ENCODE measurements around the gene TUBA1B.
A peak's percentile ranks its signal among the peaks of the same experiment; 100 is the strongest.

Gene TUBA1B

GRCh38 chr12:49100380-49100779, 30.8 kb downstream of the TUBA1B start:
- Histone ChIP-seq H3K27ac (ENCODE audit: low read length, poor library complexity, severe bottlenecking) (no peak overlapping the region), H3K27me3 (ENCODE audit: control insufficient read depth in 1 of 2, insufficient read depth in 1 of 2, low read length in 2 of 2) (peaks cover 4 to 5% of the 10 kb centered on the region in 2 experiments), H3K4me1 (ENCODE audit: control insufficient read depth, insufficient read depth, low read depth, low read length) (no peaks in the 10 kb centered on the region), H4K91ac (ENCODE audit: low read length) (no peak overlapping the region), H2BK120ac (ENCODE audit: low read depth, low read length) (no peak overlapping the region), H3K36me3 (ENCODE audit: control insufficient read depth in 1 of 2, insufficient read depth in 2 of 2, low read depth in 1 of 2, low read length in 2 of 2) (peaks cover 66 to 88% of the 10 kb centered on the region in 2 experiments), H3K14ac (ENCODE audit: low read length in 2 of 2) (no peak overlapping the region), H3K4ac (ENCODE audit: low read depth in 1 of 2, low read length in 2 of 2) (no peak overlapping the region), H4K8ac (ENCODE audit: low read length) (no peak overlapping the region), H2AK5ac (ENCODE audit: low read length, severe bottlenecking) (no peak overlapping the region), H3K9ac (ENCODE audit: low read length) (no peak overlapping the region), H3K79me1 (replicated peaks; ENCODE audit: low read length, poor library complexity, severe bottlenecking) (peaks cover 31% of the 10 kb centered on the region), H2BK15ac (ENCODE audit: low read depth, poor library complexity, severe bottlenecking) (no peak overlapping the region), H2BK12ac (ENCODE audit: low read length in 2 of 2) (no peak overlapping the region), H2BK5ac (ENCODE audit: low read depth, low read length, poor library complexity, severe bottlenecking) (no peak overlapping the region), H3K23ac (ENCODE audit: low read length in 2 of 2) (no peak overlapping the region), H3K9me3 (ENCODE audit: control insufficient read depth, low read length) (no peaks in the 10 kb centered on the region), H3K18ac (ENCODE audit: low read depth in 1 of 2, low read length in 2 of 2) (no peak overlapping the region), H2AFZ (ENCODE audit: low read depth, low read length) (no peak overlapping the region), H3K4me3 (ENCODE audit: insufficient read depth in 1 of 2, low read depth in 1 of 2, low read length in 2 of 2) (no peak overlapping the region), H3K4me2 (ENCODE audit: low read length, poor library complexity, severe bottlenecking) (no peak overlapping the region)
- DNase-seq: no peak
- 98% methylated on average over 5 of the region's 6 CpGs for WGBS

DNA sequence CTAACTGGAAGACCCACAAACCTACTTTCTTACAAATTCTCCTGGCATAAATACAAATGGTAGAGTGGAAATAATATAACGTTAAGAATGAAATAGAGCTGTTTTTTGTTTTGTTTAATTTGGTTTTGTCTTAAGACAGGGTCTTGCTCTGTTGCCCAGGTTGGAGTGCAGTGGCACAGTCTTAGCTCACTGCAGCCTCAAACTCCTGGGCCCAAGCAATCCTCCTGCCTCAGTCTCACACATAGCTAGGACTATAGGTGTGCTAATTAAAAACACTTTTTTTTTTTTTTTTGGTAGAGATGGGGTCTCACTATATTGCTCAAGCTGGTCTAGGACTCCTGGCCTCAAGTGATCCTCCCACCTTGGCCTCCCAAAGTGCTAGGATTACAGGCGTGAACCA, 32.5 kb downstream of the TUBA1B start:
- no peak overlapping the region for H3K14ac ChIP-seq (ENCODE audit: low read length in 2 of 2)

GRCh38 chr12:49098035-49098451, 33.2 kb downstream of the TUBA1B start:
- no peak overlapping the region for H2AK5ac ChIP-seq (ENCODE audit: low read length, severe bottlenecking)
- H2BK15ac ChIP-seq (ENCODE audit: low read depth, poor library complexity, severe bottlenecking): no peak overlapping the region
- H3K79me1 ChIP-seq (replicated peaks; ENCODE audit: low read length, poor library complexity, severe bottlenecking): peaks cover 12% of the 10 kb centered on the region
- peaks cover 13% of the 10 kb centered on the region for H3K4me1 ChIP-seq (ENCODE audit: control insufficient read depth, insufficient read depth, low read depth, low read length)
- peaks cover 27 to 29% of the 10 kb centered on the region in 2 experiments for H3K27me3 ChIP-seq (ENCODE audit: control insufficient read depth in 1 of 2, insufficient read depth in 1 of 2, low read length in 2 of 2)
- no peaks in the 10 kb centered on the region for H3K9me3 ChIP-seq (ENCODE audit: control insufficient read depth, low read length)
- H2BK120ac ChIP-seq (ENCODE audit: low read depth, low read length): no peak overlapping the region
- no peak overlapping the region for H2BK12ac ChIP-seq (ENCODE audit: low read length in 2 of 2)
- no peak overlapping the region for H3K14ac ChIP-seq (ENCODE audit: low read length in 2 of 2)
- peaks cover 45 to 65% of the 10 kb centered on the region in 2 experiments for H3K36me3 ChIP-seq (ENCODE audit: control insufficient read depth in 1 of 2, insufficient read depth in 2 of 2, low read depth in 1 of 2, low read length in 2 of 2)
- no peak overlapping the region for H4K8ac ChIP-seq (ENCODE audit: low read length)
- H3K4me3 ChIP-seq (ENCODE audit: insufficient read depth in 1 of 2, low read depth in 1 of 2, low read length in 2 of 2): no peak overlapping the region
- H3K27ac ChIP-seq (ENCODE audit: low read length, poor library complexity, severe bottlenecking): no peak overlapping the region
- H2AFZ ChIP-seq (ENCODE audit: low read depth, low read length): no peak overlapping the region
- peak; percentile 55 for DNase-seq
- no peak overlapping the region for H3K18ac ChIP-seq (ENCODE audit: low read depth in 1 of 2, low read length in 2 of 2)
- no peak overlapping the region for H2BK5ac ChIP-seq (ENCODE audit: low read depth, low read length, poor library complexity, severe bottlenecking)
- no peak overlapping the region for H3K4me2 ChIP-seq (ENCODE audit: low read length, poor library complexity, severe bottlenecking)
- H3K4ac ChIP-seq (ENCODE audit: low read depth in 1 of 2, low read length in 2 of 2): no peak overlapping the region
- no peak overlapping the region for H3K9ac ChIP-seq (ENCODE audit: low read length)
- H3K23ac ChIP-seq (ENCODE audit: low read length in 2 of 2): no peak overlapping the region
- no peak overlapping the region for H4K91ac ChIP-seq (ENCODE audit: low read length)
- 60% methylated on average over 4 of the region's 4 CpGs for WGBS

More for the DNA sequence above, 32.5 kb downstream of the TUBA1B start:
- 100% methylated on average over 2 of the region's 2 CpGs for WGBS
- H3K23ac ChIP-seq (ENCODE audit: low read length in 2 of 2): no peak overlapping the region
- H3K36me3 ChIP-seq (ENCODE audit: control insufficient read depth in 1 of 2, insufficient read depth in 2 of 2, low read depth in 1 of 2, low read length in 2 of 2): peaks cover 50 to 71% of the 10 kb centered on the region in 2 experiments
- H3K27me3 ChIP-seq (ENCODE audit: control insufficient read depth in 1 of 2, insufficient read depth in 1 of 2, low read length in 2 of 2): peaks cover 21 to 22% of the 10 kb centered on the region in 2 experiments
- H2AK5ac ChIP-seq (ENCODE audit: low read length, severe bottlenecking): no peak overlapping the region
- no peak for DNase-seq
- no peak overlapping the region for H4K8ac ChIP-seq (ENCODE audit: low read length)
- H2AFZ ChIP-seq (ENCODE audit: low read depth, low read length): no peak overlapping the region
- no peak overlapping the region for H3K18ac ChIP-seq (ENCODE audit: low read depth in 1 of 2, low read length in 2 of 2)
- peaks cover 17% of the 10 kb centered on the region for H3K79me1 ChIP-seq (replicated peaks; ENCODE audit: low read length, poor library complexity, severe bottlenecking)
- H3K9me3 ChIP-seq (ENCODE audit: control insufficient read depth, low read length): no peaks in the 10 kb centered on the region
- H3K4me1 ChIP-seq (ENCODE audit: control insufficient read depth, insufficient read depth, low read depth, low read length): peaks cover 11% of the 10 kb centered on the region
- no peak overlapping the region for H3K9ac ChIP-seq (ENCODE audit: low read length)
- no peak overlapping the region for H3K27ac ChIP-seq (ENCODE audit: low read length, poor library complexity, severe bottlenecking)
- H3K4me3 ChIP-seq (ENCODE audit: insufficient read depth in 1 of 2, low read depth in 1 of 2, low read length in 2 of 2): no peak overlapping the region
- no peak overlapping the region for H2BK12ac ChIP-seq (ENCODE audit: low read length in 2 of 2)
- no peak overlapping the region for H3K4me2 ChIP-seq (ENCODE audit: low read length, poor library complexity, severe bottlenecking)
- H3K4ac ChIP-seq (ENCODE audit: low read depth in 1 of 2, low read length in 2 of 2): no peak overlapping the region
- no peak overlapping the region for H4K91ac ChIP-seq (ENCODE audit: low read length)
- H2BK120ac ChIP-seq (ENCODE audit: low read depth, low read length): no peak overlapping the region
- no peak overlapping the region for H2BK5ac ChIP-seq (ENCODE audit: low read depth, low read length, poor library complexity, severe bottlenecking)
- no peak overlapping the region for H2BK15ac ChIP-seq (ENCODE audit: low read depth, poor library complexity, severe bottlenecking)

DNA sequence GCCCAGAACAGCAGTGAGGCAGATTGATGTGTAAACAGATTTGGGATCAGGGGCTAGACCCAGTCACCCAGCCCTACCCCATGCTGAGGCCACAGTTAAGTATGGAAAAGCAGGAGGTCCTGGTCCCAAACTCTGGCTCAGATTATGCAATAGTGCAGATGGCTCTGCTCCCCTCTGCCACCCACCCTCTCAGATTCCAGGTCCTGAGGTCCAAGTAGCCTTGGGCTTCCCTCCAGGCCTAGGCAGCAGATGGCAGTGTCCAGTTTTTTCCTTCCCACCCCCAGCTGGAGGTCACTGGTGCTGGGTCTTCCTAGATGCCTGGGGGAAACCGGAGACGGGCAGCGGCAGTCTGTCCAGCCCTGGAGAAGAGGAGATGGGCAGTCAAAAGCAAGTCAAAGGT, 33.8 kb downstream of the TUBA1B start:
- Histone ChIP-seq H3K36me3 (ENCODE audit: control insufficient read depth in 1 of 2, insufficient read depth in 2 of 2, low read depth in 1 of 2, low read length in 2 of 2) (peaks cover 39 to 58% of the 10 kb centered on the region in 2 experiments), H2AFZ (ENCODE audit: low read depth, low read length) (no peak overlapping the region), H3K9me3 (ENCODE audit: control insufficient read depth, low read length) (no peaks in the 10 kb centered on the region), H3K18ac (ENCODE audit: low read depth in 1 of 2, low read length in 2 of 2) (no peak overlapping the region), H3K4me2 (ENCODE audit: low read length, poor library complexity, severe bottlenecking) (no peak overlapping the region), H3K79me1 (replicated peaks; ENCODE audit: low read length, poor library complexity, severe bottlenecking) (peaks cover 5% of the 10 kb centered on the region), H4K91ac (ENCODE audit: low read length) (no peak overlapping the region), H3K4ac (ENCODE audit: low read depth in 1 of 2, low read length in 2 of 2) (no peak overlapping the region), H2BK120ac (ENCODE audit: low read depth, low read length) (no peak overlapping the region), H3K4me3 (ENCODE audit: insufficient read depth in 1 of 2, low read depth in 1 of 2, low read length in 2 of 2) (no peak overlapping the region), H3K23ac (ENCODE audit: low read length in 2 of 2) (no peak overlapping the region), H2BK5ac (ENCODE audit: low read depth, low read length, poor library complexity, severe bottlenecking) (no peak overlapping the region), H3K27ac (ENCODE audit: low read length, poor library complexity, severe bottlenecking) (no peak overlapping the region), H3K4me1 (ENCODE audit: control insufficient read depth, insufficient read depth, low read depth, low read length) (peaks cover 16% of the 10 kb centered on the region), H3K9ac (ENCODE audit: low read length) (no peak overlapping the region), H4K8ac (ENCODE audit: low read length) (no peak overlapping the region), H3K14ac (ENCODE audit: low read length in 2 of 2) (no peak overlapping the region), H2BK12ac (ENCODE audit: low read length in 2 of 2) (no peak overlapping the region), H2AK5ac (ENCODE audit: low read length, severe bottlenecking) (no peak overlapping the region), H3K27me3 (ENCODE audit: control insufficient read depth in 1 of 2, insufficient read depth in 1 of 2, low read length in 2 of 2) (peaks cover 34 to 35% of the 10 kb centered on the region in 2 experiments), H2BK15ac (ENCODE audit: low read depth, poor library complexity, severe bottlenecking) (no peak overlapping the region)
- 94% methylated on average over 3 of the region's 3 CpGs for WGBS
- no peak for DNase-seq
